Measurements from ENCODE around the gene POU6F1.

GRCh38 chr12:51222461-51222860 is 4.6 kb upstream of the POU6F1 start:
- TF ChIP-seq CTCF (IDR thresholded peaks at IDR 0.05 in 2 of 3, conservative IDR thresholded peaks at IDR 0.05 in 1 of 3; ENCODE audit: control insufficient read depth in 2 of 3, extremely low read depth in 1 of 3, insufficient read depth in 1 of 3, low read depth in 3 of 3, low read length in 3 of 3) (no peak), YY1 (IDR thresholded peaks at IDR 0.05; ENCODE audit: low read depth, low read length) (no peak), CUX1 (IDR thresholded peaks at IDR 0.05; ENCODE audit: insufficient replicate concordance, low read depth, low read length) (no peak), MTA2 (IDR thresholded peaks at IDR 0.05; ENCODE audit: low read depth) (no peak), NFIC (IDR thresholded peaks at IDR 0.05; ENCODE audit: low read depth, low read length) (no peak), HDGF (IDR thresholded peaks at IDR 0.05) (no peak), SIN3A (IDR thresholded peaks at IDR 0.05; ENCODE audit: low read depth, low read length) (no peak), CHD2 (IDR thresholded peaks at IDR 0.05; ENCODE audit: borderline replicate concordance, low read depth, low read length) (no peak), POLR2AphosphoS2 (IDR thresholded peaks at IDR 0.05; ENCODE audit: low read depth, low read length) (no peak), EZH2 (IDR thresholded peaks at IDR 0.05; ENCODE audit: borderline replicate concordance, control insufficient read depth, low read depth, low read length) (no peak)
